ENCODE results near the gene RPRD1B. TPM values are rescaled to one million over a fixed set of nuclear protein-coding genes. Genes with fewer than 3 reads are reported as not detected.

RPRD1B gene
- total and polyA plus RNA-seq, 2 donors (not counting 3 experiments of a cell fraction or from before 2014, with no cell fraction given) = 13.0 to 29.3 TPM

DNA sequence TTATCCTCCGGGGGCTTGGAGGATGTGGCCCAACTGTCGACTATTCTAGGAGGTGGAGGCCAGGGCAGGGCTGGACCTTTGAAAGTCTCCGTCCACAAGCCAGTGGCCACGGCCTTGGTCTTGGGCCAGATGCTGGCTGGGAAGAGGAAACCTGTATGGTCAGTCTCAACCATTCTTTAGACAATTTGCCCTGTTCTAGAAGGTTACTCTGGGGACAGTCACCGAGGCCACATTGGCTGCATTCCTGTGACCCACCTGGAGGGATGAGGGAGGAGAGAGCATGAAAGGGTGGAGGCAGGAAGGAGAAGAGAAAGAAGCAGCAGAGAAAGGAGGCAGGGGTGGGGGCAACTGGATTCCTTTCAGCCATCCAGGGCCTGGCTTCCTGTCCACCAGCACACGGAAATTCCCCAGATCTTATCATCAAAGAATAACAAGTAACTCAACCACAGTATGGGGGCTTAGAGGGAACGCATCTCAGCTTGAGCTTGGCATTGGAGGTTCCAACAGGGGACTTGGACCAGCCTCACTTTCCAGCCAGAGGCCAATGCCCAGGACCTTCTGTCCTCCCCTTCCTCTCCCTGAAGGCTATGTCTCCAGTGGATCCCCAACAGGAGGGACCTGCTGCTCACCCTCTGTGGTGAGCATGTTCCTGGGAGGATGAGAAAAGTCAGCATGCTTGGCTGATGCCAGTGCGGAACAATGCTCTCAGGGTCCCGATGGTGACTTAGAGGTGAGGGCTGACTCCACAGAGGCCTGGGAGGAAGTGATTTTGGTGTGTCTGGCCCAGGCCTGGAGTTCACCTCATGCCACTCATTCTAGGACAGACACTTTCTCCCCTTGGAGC lies 101.1 kb downstream of the RPRD1B start:
- H3K27me3 ChIP-seq (ENCODE audit: control insufficient read depth in 2 of 2, insufficient read depth in 2 of 2, low read length in 2 of 2) = no peaks in the 10 kb centered on the region
- intact Hi-C loops (cut with micrococcal nuclease) = loop anchor here (1.0 kb wide), 5 partner anchors 9 to 61 kb away; partner anchors contain the start of gene TGM2
- POLR2A ChIA-PET = interaction anchor here (0.7 to 1.7 kb wide), 6 partner anchors 9 to 77 kb away, joined by 3 to 6 read pairs (median 4); no protein-coding TSS in a partner anchor
- FAIRE-seq = peak; percentile 99
- peak overlapping the region; percentile 59 for H3K4me2 ChIP-seq (ENCODE audit: insufficient read depth, low read length)
- H3K4me3 ChIP-seq (replicated peaks in 1 of 3; ENCODE audit: insufficient read depth in 1 of 3, low read depth in 1 of 3, low read length in 3 of 3) = no peak overlapping the region
- H3K36me3 ChIP-seq (ENCODE audit: control insufficient read depth in 2 of 2, extremely low read depth in 1 of 2, insufficient read depth in 2 of 2, low read length in 2 of 2) = peaks cover 34 to 70% of the 10 kb centered on the region in 2 experiments
- no peaks in the 10 kb centered on the region for H3K9me3 ChIP-seq (replicated peaks; ENCODE audit: control insufficient read depth, insufficient read depth, low read length)
- dilution Hi-C loops (cut with MboI; ENCODE audit: extremely low pct_ligation_motif_present, low sequenced_read_pairs) = no loop called here
- no peaks in the 10 kb centered on the region for H3K79me2 ChIP-seq (ENCODE audit: control insufficient read depth, insufficient read depth, low read length)
- peak overlapping the region; percentile 51 for H3K9ac ChIP-seq (replicated peaks; ENCODE audit: extremely low read depth, insufficient read depth, low read length)
- no peaks in the 10 kb centered on the region for H4K20me1 ChIP-seq (replicated peaks; ENCODE audit: control insufficient read depth, extremely low read depth, insufficient read depth, low read length)
- H2AFZ ChIP-seq (ENCODE audit: low read depth, low read length) = no peak overlapping the region
- BruUV-seq (replicated peaks) = no TSS peak
- no peaks in the 10 kb centered on the region for H3K9me1 ChIP-seq (replicated peaks; ENCODE audit: control insufficient read depth, extremely low read depth, insufficient read depth, low read length)
- CTCF ChIA-PET = interaction anchor here (1.0 to 4.4 kb wide), 9 partner anchors 9 to 86 kb away, joined by 3 to 42 read pairs (median 5); no protein-coding TSS in a partner anchor
- H3K4me1 ChIP-seq (ENCODE audit: control insufficient read depth, extremely low read depth, insufficient read depth, low read length) = peaks cover 50% of the 10 kb centered on the region
- DNase-seq (ENCODE audit: low read depth, low spot score) = peak; percentile 94
- TF ChIP-seq POLR2A (IDR thresholded peaks at IDR 0.05; ENCODE audit: low read depth, low read length) = peak; percentile 91
- TF ChIP-seq, protein P1, sequence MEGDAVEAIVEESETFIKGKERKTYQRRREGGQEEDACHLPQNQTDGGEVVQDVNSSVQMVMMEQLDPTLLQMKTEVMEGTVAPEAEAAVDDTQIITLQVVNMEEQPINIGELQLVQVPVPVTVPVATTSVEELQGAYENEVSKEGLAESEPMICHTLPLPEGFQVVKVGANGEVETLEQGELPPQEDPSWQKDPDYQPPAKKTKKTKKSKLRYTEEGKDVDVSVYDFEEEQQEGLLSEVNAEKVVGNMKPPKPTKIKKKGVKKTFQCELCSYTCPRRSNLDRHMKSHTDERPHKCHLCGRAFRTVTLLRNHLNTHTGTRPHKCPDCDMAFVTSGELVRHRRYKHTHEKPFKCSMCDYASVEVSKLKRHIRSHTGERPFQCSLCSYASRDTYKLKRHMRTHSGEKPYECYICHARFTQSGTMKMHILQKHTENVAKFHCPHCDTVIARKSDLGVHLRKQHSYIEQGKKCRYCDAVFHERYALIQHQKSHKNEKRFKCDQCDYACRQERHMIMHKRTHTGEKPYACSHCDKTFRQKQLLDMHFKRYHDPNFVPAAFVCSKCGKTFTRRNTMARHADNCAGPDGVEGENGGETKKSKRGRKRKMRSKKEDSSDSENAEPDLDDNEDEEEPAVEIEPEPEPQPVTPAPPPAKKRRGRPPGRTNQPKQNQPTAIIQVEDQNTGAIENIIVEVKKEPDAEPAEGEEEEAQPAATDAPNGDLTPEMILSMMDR (IDR thresholded peaks at IDR 0.05; ENCODE audit: extremely low read depth in 1 of 2, insufficient read depth in 1 of 2, low read depth in 1 of 2, low read length in 2 of 2) = no peak
- peak; percentile 47 for TF ChIP-seq MYC (IDR thresholded peaks at IDR 0.05; ENCODE audit: low read depth, low read length)
- TF ChIP-seq, protein P2, sequence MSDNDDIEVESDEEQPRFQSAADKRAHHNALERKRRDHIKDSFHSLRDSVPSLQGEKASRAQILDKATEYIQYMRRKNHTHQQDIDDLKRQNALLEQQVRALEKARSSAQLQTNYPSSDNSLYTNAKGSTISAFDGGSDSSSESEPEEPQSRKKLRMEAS (IDR thresholded peaks at IDR 0.05; ENCODE audit: insufficient read depth, insufficient read length) = no peak
- TF ChIP-seq GATA2 (IDR thresholded peaks at IDR 0.05; ENCODE audit: insufficient read depth, insufficient read length, low read depth, low read length) = peak; percentile 100
- no peak for TF ChIP-seq EZH2 (IDR thresholded peaks at IDR 0.05; ENCODE audit: borderline replicate concordance, low read depth, low read length, severe bottlenecking)
- TF ChIP-seq FOS (IDR thresholded peaks at IDR 0.05; ENCODE audit: borderline replicate concordance, insufficient read depth, low read length) = peak; percentile 32
- no peak for TF ChIP-seq JUN (IDR thresholded peaks at IDR 0.05; ENCODE audit: borderline replicate concordance, insufficient read depth, insufficient read length, low read depth)
- TF ChIP-seq POLR2AphosphoS5 (IDR thresholded peaks at IDR 0.05; ENCODE audit: insufficient read depth, low read depth, low read length) = peak; percentile 96
- peak overlapping the region; percentile 88 for H3K27ac ChIP-seq (ENCODE audit: insufficient read depth, low read depth, low read length)
